CD4-positive, alpha-beta T cell (primary cell): ENCODE measurements around the gene CLEC3A. TPM values are rescaled to one million over a fixed set of nuclear protein-coding genes. Genes with fewer than 3 reads are reported as not detected.

Source experiments
- ATAC-seq: fragments of 200-7000 bp; cut with Tn5 transposase; one replicate; pipeline ENCODE4 v1.10.0; 2022; ENCODE audit warnings: mild to moderate bottlenecking; ENCODE audit not compliant: poor library complexity
- CTCF ChIA-PET: fragments of 350-600 bp; sonication (Branson Sonifier 250); formaldehyde crosslinking; loops from one replicate; lab custom pipeline; 2021; ENCODE audit warnings: antibody characterized with exemption, inconsistent platforms; lab: Charles Lee
- POLR2A ChIA-PET: fragments of 350-600 bp; sonication (Branson Sonifier 250); formaldehyde crosslinking; loops from one replicate; lab custom pipeline; 2021; ENCODE audit warnings: antibody characterized with exemption, inconsistent platforms; lab: Charles Lee
- DNase-seq, 14 experiments: peaks; one replicate each; pipeline ENCODE4 v3.0.0-alpha.2; 2013 to 2020; ENCODE audit warnings: mixed read lengths in 2 of 14
- H3K27ac ChIP-seq, 2 donors: one replicate each; pipeline versions ENCODE4 v1.5.1 to v1.7.0; 2013; ENCODE audit warnings: low read length in 2 of 2, low read depth in 1 of 2, mild to moderate bottlenecking in 1 of 2
- H3K27me3 ChIP-seq, 2 experiments: 1 replicate in 1 of 2; 2 replicates in 1 of 2; pipeline versions ENCODE4 v1.6.1 to v1.7.0; 2013; ENCODE audit warnings: low read length in 2 of 2, control low read depth in 1 of 2, mild to moderate bottlenecking in 1 of 2, moderate library complexity in 1 of 2; ENCODE audit not compliant: insufficient read depth in 2 of 2, control insufficient read depth in 1 of 2
- H3K36me3 ChIP-seq: one replicate; pipeline ENCODE4 v1.6.1; 2013; ENCODE audit warnings: low read length, control low read depth; ENCODE audit not compliant: insufficient read depth
- H3K4me1 ChIP-seq: one replicate; pipeline ENCODE4 v1.6.1; 2013; ENCODE audit warnings: low read length, control low read depth; ENCODE audit not compliant: insufficient read depth
- H3K4me3 ChIP-seq: one replicate; pipeline ENCODE4 v1.5.1; 2013; ENCODE audit warnings: mild to moderate bottlenecking, low read length, moderate library complexity
- H3K9me3 ChIP-seq, 2 experiments: 1 replicate in 1 of 2; 2 replicates in 1 of 2; pipeline versions ENCODE4 v1.6.1 to v1.7.0; 2013; ENCODE audit warnings: low read length in 2 of 2, mild to moderate bottlenecking in 2 of 2, control low read depth in 1 of 2, moderate library complexity in 1 of 2; ENCODE audit not compliant: control insufficient read depth in 1 of 2, insufficient read depth in 1 of 2
- H3K27ac Mint-ChIP-seq: one replicate; pipeline ENCODE4 v1.8.0; 2020; ENCODE audit warnings: mixed read lengths
- H3K27me3 Mint-ChIP-seq: one replicate; pipeline ENCODE4 v1.8.0; 2021; ENCODE audit warnings: mixed read lengths
- H3K36me3 Mint-ChIP-seq: one replicate; pipeline ENCODE4 v1.8.0; 2021; ENCODE audit warnings: low read depth, mixed read lengths
- H3K4me1 Mint-ChIP-seq: one replicate; pipeline ENCODE4 v1.8.0; 2021; ENCODE audit warnings: low read depth, mixed read lengths
- H3K4me3 Mint-ChIP-seq: one replicate; pipeline ENCODE4 v1.8.0; 2020; ENCODE audit warnings: mild to moderate bottlenecking, mixed read lengths
- H3K9me3 Mint-ChIP-seq: one replicate; pipeline ENCODE4 v1.8.0; 2020; ENCODE audit warnings: mixed read lengths
- intact Hi-C, 2 experiments: fragments of 100-400 bp; cut with DNase I in 1 of 2; cut with micrococcal nuclease in 1 of 2; formaldehyde crosslinking; loops; one replicate each; pipeline versions ENCODE4 v1.15.1 to v1.9.0; 2023 to 2025; cut with DNase I, micrococcal nuclease
- polyA plus RNA-seq, 2 donors: library from polyadenylated mRNA; unstranded; fragments of 120-200 nt; gene quantifications; one replicate each; pipeline ENCODE4 v1.2.1, GENCODE V29; 2013
- total RNA-seq, 174 experiments: library from RNA in 2 of 174; stranded (reverse) in 2 of 174; gene quantifications; one replicate each; pipeline ENCODE4 v1.2.3 and lab custom pipeline; 2021 to 2026
- TF ChIP-seq, protein P1 (sequence below): fragments of 200-600 bp; IDR thresholded peaks from one replicate; pipeline ENCODE4 v1.8.0; 2022; ENCODE audit warnings: antibody characterized with exemption, mild to moderate bottlenecking

CLEC3A gene, protein sequence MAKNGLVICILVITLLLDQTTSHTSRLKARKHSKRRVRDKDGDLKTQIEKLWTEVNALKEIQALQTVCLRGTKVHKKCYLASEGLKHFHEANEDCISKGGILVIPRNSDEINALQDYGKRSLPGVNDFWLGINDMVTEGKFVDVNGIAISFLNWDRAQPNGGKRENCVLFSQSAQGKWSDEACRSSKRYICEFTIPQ
- total RNA-seq (not detected), total RNA-seq (lab: John Stamatoyannopoulos, UW) (0 to 0.07 (median 0) reads per million in 172 experiments)
- polyA plus RNA-seq (2013, experiment 1 of 2), result not detected
- not detected for polyA plus RNA-seq (2013, experiment 2 of 2)

DNA sequence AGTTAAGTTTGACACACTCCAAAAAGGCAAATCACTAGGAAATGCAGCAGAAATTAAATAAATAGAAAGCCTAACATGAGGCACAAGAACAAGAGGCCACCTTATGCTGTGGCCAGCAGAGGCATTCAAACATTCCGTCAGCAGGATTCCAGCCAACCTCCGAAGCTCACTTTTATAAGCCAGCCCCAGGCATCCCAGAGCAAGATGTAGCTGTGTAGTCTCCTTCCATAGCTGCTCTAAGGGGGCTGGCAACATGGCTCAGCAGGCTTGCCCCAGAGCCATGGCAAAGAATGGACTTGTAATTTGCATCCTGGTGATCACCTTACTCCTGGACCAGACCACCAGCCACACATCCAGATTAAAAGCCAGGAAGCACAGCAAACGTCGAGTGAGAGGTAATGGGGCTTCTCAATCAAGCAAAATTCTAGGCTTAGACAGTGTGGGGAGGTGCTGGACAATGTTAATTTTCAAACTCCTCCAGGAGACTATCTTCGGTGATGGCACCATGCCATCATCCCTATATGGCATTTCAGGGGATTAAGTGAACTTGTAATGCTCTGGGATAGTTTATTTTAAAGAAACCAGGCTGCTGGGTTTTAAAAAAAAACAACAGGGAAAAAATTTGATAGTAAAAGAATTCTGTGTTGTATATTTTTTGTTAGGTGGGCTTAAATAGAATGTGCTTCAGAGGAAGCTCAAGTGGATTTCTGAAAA, at the start of gene CLEC3A:
CLEC3A (plus strand) TSS at position 202 of the 714 bp plus-strand sequence; CDS start at position 281, 79 bp downstream.
- H3K36me3 Mint-ChIP-seq, result no peaks in the 10 kb centered on the region
- H3K4me3 ChIP-seq, result no peak within 1 kb of the TSS
- DNase-seq, result no peak
- H3K27ac ChIP-seq, result no peak within 1 kb of the TSS
- no peak within 1 kb of the TSS for H3K4me3 Mint-ChIP-seq
- intact Hi-C loops, result no loop called here
- ChIA-PET CTCF (no interaction called here), POLR2A (no interaction called here)
- no peaks in the 10 kb centered on the region for H3K27me3 ChIP-seq
- no peak for ATAC-seq
- H3K9me3 ChIP-seq, result no peaks in the 10 kb centered on the region
- H3K9me3 Mint-ChIP-seq, result no peaks in the 10 kb centered on the region
- no peaks in the 10 kb centered on the region for H3K4me1 ChIP-seq
- H3K4me1 Mint-ChIP-seq, result no peaks in the 10 kb centered on the region
- H3K36me3 ChIP-seq, result no peaks in the 10 kb centered on the region
- no peak within 1 kb of the TSS for H3K27ac Mint-ChIP-seq
- TF ChIP-seq, protein P1, sequence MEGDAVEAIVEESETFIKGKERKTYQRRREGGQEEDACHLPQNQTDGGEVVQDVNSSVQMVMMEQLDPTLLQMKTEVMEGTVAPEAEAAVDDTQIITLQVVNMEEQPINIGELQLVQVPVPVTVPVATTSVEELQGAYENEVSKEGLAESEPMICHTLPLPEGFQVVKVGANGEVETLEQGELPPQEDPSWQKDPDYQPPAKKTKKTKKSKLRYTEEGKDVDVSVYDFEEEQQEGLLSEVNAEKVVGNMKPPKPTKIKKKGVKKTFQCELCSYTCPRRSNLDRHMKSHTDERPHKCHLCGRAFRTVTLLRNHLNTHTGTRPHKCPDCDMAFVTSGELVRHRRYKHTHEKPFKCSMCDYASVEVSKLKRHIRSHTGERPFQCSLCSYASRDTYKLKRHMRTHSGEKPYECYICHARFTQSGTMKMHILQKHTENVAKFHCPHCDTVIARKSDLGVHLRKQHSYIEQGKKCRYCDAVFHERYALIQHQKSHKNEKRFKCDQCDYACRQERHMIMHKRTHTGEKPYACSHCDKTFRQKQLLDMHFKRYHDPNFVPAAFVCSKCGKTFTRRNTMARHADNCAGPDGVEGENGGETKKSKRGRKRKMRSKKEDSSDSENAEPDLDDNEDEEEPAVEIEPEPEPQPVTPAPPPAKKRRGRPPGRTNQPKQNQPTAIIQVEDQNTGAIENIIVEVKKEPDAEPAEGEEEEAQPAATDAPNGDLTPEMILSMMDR, result no peak
- H3K27me3 Mint-ChIP-seq, result peaks cover 17% of the 10 kb centered on the region

DNA sequence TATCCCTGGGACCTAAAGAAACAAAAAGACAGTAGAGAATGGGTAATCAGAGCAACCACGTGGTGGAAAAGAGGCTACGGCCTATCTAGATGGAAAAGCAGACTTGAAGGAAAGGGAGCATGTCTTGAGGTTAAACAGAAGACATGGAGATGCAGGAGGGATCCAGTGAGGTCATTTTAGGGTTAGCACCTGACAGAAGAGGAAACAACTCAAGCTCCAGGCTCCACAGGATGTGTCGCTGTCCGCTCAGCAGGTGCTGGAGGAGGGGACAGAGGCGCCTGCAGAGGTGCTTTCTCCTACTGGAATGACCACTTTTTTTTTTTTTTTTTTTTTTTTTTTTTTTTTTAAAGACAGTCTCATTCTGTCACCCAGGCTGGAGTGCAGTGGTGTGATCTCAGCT, 47.5 kb upstream of the CLEC3A start:
- ATAC-seq (no peak), DNase-seq (no peak)
- Histone ChIP-seq H3K4me1 (no peaks in the 10 kb centered on the region), H3K27ac (no peak overlapping the region), H3K36me3 (no peaks in the 10 kb centered on the region), H3K9me3 (no peaks in the 10 kb centered on the region), H3K4me3 (no peak overlapping the region), H3K27me3 (no peaks in the 10 kb centered on the region)
- Mint-ChIP-seq H3K4me3 (no peak overlapping the region), H3K27ac (no peak overlapping the region), H3K27me3 (peaks cover 38% of the 10 kb centered on the region), H3K36me3 (no peaks in the 10 kb centered on the region), H3K4me1 (no peaks in the 10 kb centered on the region), H3K9me3 (no peaks in the 10 kb centered on the region)
- POLR2A ChIA-PET, result no interaction called here
- intact Hi-C loops, result loop anchor here in 1 of 2 experiments (10.0 kb wide), 1 partner anchor 740 kb away; no protein-coding TSS in a partner anchor
- CTCF ChIA-PET, result no interaction called here
- TF ChIP-seq, protein P1, result no peak

DNA sequence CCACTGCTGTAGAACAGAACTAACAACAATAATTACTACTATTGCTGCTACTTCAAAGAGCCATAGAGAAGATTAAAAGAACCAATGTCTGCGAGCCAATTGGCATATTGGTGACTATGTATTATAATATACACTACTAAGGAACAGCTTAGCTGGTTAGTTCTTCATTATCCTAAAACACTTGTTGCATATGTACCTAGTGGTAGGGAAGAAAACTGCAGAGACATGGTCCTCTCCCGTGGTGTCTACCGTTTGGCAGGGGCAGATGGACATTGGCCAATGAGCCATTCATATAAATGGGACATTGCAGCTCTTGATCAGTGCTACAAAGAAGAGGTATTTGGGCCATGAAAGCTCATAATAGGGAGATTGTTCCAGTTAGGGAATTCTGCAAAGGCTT, 46.4 kb upstream of the CLEC3A start:
- ChIA-PET POLR2A (no interaction called here), CTCF (no interaction called here)
- no peak for DNase-seq
- no peaks in the 10 kb centered on the region for H3K4me1 ChIP-seq
- H3K27me3 Mint-ChIP-seq, result peaks cover 38% of the 10 kb centered on the region
- no peak overlapping the region for H3K27ac ChIP-seq
- no peaks in the 10 kb centered on the region for H3K9me3 Mint-ChIP-seq
- intact Hi-C loops, result loop anchor here in 1 of 2 experiments (10.0 kb wide), 1 partner anchor 741 kb away; no protein-coding TSS in a partner anchor
- no peaks in the 10 kb centered on the region for H3K27me3 ChIP-seq
- H3K36me3 ChIP-seq, result no peaks in the 10 kb centered on the region
- H3K4me3 Mint-ChIP-seq, result no peak overlapping the region
- no peaks in the 10 kb centered on the region for H3K36me3 Mint-ChIP-seq
- TF ChIP-seq, protein P1, result no peak
- no peak overlapping the region for H3K4me3 ChIP-seq
- no peaks in the 10 kb centered on the region for H3K9me3 ChIP-seq
- H3K4me1 Mint-ChIP-seq, result no peaks in the 10 kb centered on the region
- ATAC-seq, result no peak
- H3K27ac Mint-ChIP-seq, result no peak overlapping the region
